Cardiac septum (tissue), 1 donor: ENCODE measurements around the gene CSAD. TPM values are rescaled to one million over a fixed set of nuclear protein-coding genes. Genes with fewer than 3 reads are reported as not detected.
"Not testable (repeated sequence)": the region's sequence is repeated elsewhere in the genome, so short reads cannot be mapped to it uniquely, and the experiment has no call there.

Experiments used
- DNase-seq: peaks from one replicate; pipeline ENCODE4 v3.0.0-alpha.2; 2020; ENCODE audit warnings: low spot score
- intact Hi-C: fragments of 100-400 bp; cut with DNase I; formaldehyde crosslinking; loops from one replicate; pipeline ENCODE4 v1.14.0; 2022
- total RNA-seq: library from RNA; stranded (reverse); fragmentation: NEBNext Ultra II Directional; extraction: Animal tissue kit (Norgen Biotek cat#: 25700); gene quantifications from one replicate; pipeline ENCODE4 v1.2.1, GENCODE V29; 2021
- donor health status: DM: no; HTN: no; CAD: no.

Gene CSAD
- total RNA-seq, 1 donor from 2014 or later = 16.5 TPM

- DNase-seq = no peak
- intact Hi-C loops = no loop called here
Measured at GRCh38 chr12:53219292-53219955, 38.7 kb upstream of the CSAD start.

DNA sequence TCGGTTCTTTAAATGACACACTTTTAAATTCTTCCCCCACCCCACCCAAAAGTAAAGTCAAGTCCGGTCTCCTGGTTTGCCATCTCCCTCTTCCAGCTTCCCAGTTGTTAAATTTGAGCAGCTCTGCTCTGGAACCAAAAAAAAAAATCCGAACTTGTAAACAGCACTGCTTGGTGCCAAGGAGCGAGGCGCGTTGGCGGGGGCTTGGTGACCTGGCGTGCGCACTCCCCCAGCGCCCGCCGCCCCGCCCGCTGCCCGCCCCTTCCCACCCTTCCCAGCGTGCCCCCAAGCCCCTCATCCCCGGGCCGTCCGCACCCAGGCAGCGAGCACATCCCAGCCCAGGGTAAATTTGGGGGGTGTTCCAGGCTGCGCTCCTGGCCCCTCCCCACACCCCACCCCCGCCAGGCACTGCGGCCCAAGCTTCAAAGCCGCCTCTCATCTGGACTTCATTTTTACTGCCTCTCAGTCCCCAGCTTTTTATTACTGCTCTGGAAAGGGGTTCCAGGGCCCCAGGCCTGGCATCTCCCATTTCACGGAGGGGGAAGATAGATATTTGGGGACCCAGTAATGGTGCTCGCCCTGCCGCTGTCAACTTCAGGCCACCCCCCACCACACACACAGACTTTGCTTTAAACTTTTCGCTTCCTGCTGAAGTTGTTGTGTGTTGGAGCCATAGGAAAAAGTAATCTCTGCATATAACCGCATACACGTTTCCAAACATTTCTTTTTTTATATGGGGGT lies 38.0 kb upstream of the CSAD start:
- intact Hi-C loops = no loop called here
- DNase-seq = no peak

DNA sequence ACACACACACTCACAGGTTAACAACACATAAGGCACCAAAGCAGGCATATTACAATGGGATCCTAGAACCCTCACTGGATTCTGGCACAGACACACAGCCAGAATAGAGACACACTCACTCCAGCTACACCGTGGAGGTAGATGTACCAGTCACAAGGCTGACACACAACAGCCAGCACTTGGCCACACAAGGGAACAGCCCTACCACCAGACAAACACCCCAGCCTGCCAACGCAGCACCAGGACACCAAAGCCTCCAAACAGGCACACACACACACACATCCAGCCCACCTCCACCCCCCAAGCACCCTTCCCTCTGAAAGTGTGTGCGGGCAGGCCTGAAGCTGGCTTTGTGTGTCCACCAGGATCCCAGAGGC lies 37.2 kb upstream of the CSAD start:
- intact Hi-C loops = no loop called here
- DNase-seq = no peak

- intact Hi-C loops = no loop called here
- DNase-seq = peak; percentile 85
Measured at GRCh38 chr12:53217051-53217930, 36.6 kb upstream of the CSAD start.

DNA sequence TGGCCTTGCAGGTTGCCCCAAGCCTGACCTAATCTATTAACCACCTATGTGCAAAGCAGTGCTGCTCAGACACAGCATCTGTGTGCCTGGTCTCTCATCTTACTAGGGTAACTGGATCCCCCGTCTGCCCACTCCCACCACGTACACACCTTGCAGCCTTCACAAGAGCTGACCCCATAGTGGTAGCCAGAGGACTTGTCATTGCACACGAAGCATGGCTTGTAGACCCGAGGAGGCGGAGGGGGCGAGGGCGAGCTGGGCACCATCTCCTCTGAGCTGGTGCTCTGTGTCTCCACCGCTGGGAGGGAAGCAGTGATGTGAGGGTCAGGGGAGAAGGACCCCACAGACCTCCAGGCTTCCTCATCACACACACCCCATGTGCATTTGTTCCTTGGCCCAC lies 34.8 kb upstream of the CSAD start:
- intact Hi-C loops = no loop called here
- no peak for DNase-seq

GRCh38 chr12:53214687-53215455 lies 34.1 kb upstream of the CSAD start:
- DNase-seq = peak; percentile 89
- intact Hi-C loops = no loop called here

DNA sequence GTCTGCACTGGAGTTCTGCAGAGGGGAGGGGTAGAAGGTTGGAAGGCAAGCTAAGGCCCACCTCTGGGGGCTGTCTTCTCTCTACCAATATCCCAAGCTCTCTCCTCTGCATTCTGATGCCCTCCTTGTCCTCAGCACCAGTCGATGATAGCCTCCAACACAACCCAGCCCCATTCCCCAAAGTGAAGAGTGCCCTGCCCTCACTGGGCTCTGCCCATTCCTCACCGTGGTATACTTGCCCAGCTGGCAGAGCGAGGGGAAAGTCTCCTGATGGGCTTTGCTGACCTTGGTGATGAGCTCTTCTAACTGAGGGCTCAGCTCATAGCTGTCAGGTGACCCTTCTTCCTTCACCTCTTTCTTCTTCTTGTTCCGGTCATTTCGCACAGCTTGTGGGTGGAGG lies 33.5 kb upstream of the CSAD start:
- intact Hi-C loops = no loop called here
- no peak for DNase-seq

DNA sequence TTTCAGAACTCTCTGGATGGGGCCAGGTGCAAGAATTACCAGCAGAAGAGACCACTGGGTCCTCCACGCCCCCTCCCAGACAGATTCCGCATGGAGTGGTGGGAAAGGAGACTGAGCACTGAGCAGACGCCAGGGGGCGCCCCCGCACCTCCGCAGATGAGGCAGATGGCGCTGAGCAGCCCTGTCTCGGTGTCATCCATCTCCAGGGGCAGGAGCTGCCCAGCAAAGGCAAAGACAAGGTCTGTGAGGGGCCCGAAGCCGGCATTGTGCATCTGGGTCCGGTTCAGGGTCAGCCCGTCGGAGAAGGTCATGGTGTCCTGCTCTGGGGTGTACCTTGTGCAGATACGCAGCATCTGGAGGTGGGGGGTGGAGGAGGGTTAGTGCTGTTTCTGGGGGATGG lies 32.6 kb upstream of the CSAD start:
- intact Hi-C loops = loop anchor here (1.0 kb wide), 1 partner anchor 73 kb away; no protein-coding TSS in a partner anchor

GRCh38 chr12:53212931-53213330 lies 32.2 kb upstream of the CSAD start:
- intact Hi-C loops = loop anchor here (1.0 kb wide), 1 partner anchor 73 kb away; no protein-coding TSS in a partner anchor

More for the DNA sequence above, 32.6 kb upstream of the CSAD start:
- DNase-seq = peak; percentile 94

DNA sequence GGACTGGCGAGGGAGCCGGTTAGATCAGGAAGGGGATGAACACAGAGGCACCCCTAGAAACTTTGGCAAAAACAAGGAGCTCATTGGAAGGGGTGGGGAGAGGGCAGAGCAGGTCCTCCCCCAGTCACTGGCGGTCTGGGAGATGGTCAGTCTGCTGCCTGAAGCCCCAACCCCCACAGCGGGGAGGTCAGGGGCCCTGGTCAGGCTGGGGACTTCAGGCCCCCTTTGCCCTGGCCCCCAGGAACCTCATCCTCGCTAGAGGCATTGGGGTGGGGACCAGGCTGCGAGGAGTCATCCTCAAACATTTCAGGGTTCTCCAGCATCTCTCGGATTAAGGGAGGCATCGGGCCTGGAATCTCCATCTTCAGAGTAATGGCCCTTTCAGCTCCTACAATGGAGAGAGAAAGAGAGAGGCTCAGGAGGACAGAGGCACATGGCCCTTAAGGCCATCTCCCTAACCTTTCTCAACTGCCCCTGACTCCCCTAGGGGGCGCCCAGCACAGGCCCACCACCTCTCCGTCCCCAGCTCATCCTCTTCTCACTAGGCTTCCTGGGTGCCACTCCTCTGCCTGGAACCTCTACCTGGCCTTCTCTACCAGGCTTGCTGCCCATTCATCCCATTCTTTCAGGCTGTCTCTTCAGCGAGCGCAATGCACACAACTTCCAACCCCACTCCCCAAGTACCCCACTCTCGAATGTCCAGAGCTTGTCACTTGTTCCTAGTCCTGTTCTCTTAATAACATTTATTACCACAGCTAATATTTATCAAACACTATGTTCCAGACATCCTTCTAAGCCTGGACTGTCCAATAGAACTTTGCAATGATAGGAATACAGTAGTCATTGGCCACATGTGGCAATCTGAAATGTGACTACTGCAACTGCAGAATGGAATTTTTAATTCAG lies 31.0 kb upstream of the CSAD start:
- DNase-seq = no peak
- intact Hi-C loops = no loop called here

More at GRCh38 chr12:53212931-53213330, 32.2 kb upstream of the CSAD start:
- no peak for DNase-seq

- DNase-seq = no peak
- intact Hi-C loops = no loop called here
Measured at GRCh38 chr12:53210843-53211242, 30.1 kb upstream of the CSAD start.

GRCh38 chr12:53208877-53209463 lies 28.2 kb upstream of the CSAD start:
- intact Hi-C loops = no loop called here
- no peak for DNase-seq

DNA sequence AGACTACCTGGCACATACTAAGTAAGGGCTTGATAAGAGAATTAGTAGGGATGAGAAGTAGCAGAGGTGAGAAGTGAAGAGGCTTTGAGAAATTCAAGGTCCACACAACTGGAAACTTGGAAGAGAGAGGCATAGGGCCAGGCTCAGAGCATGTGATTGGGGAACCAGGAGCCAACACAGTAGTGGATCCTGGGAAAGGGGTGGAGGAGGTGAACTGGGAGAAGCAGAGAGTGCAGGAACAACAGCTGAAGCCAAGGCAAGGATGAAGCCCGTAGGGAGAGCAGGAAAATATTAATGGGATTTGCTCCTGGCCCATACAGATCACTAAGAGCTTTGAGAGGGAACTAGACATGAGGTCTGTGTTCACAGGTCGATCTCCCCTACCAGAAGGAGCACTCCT lies 27.7 kb upstream of the CSAD start:
- no peak for DNase-seq

GRCh38 chr12:53207042-53207441 lies 26.3 kb upstream of the CSAD start, which contains the start of gene ITGB7:
ITGB7 (minus strand) TSS chr12:53207251; CDS start chr12:53200443, 6,808 bp downstream.
- no peak for DNase-seq
- intact Hi-C loops = no loop called here

More for the DNA sequence above, 27.7 kb upstream of the CSAD start:
- intact Hi-C loops = no loop called here

DNA sequence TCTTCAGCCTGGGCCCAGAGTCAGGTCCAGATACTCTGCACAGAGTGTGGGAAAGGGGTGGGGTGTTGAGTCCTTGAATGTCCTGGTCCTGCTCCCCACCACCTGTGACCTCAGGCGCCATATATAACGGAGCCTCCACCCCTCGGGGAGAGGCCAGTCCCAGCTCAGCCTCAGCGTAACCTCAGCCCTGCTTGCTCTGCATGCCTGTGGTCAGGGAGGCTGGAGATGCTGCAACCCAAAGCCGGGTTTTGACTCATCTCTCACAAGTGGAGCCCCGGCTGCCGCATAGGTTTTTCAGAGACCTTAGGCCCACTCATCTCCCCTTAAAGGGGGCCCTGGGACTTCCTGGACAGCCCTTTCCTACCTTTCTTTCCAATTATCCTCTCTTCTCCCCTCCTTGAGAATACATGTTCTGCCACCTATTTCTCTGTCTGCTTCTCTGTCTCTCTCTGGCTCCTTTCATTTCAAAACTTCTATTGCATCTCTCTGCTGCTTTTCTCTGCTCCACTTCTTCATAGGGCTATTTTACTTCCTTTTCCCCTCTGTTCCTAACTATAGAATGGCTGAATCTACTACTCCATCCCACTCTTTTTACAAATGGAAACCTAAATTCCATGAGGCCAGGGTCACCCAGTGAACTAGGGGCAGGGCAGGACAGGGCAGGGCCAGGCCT lies 25.2 kb upstream of the CSAD start:
- intact Hi-C loops = no loop called here
- DNase-seq = no peak

DNA sequence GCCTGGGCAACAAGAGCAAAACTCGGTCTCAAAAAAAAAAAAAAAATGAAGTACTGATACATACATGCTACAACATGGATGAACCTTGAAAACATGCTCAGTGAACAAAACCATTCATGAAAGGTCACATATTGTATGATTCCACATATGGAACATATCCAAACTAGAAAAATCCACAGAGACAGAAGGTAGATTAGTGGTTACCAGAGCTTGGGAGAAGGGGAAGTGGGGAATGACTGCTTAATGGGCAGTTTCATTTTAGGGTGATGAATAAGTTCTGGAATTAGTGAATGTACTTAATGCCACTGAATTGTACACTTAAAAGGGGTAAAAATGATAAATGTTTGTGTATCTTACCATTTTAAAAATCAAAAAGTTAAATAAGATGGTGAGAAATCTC lies 23.6 kb upstream of the CSAD start:
- intact Hi-C loops = no loop called here

DNA sequence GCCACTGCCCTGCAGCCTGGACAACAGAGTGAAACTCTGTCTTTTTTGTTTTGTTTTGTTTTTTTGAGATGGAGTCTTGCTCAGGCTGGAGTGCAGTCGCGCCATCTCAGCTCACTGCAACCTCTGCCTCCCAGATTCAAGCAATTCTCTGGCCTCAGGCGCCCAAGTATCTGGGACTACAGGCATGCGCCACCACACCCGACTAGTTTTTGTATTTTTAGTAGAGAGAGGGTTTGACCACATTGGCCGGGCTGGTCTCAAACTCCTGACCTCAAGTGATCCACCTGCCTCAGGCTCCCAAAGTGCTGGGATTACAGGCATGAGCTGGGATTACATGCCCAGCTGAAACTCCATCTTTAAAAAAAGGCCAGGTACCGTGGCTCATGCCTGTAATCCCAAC lies 21.6 kb upstream of the CSAD start:
- DNase-seq, intact Hi-C loops: not testable (repeated sequence)

More for the DNA sequence above, 23.6 kb upstream of the CSAD start:
- DNase-seq = no peak
